Osteoblast (primary cell): ENCODE results near the gene ABCB9. TPM values are rescaled to one million over a fixed set of nuclear protein-coding genes. Genes with fewer than 3 reads are reported as not detected.
A peak's percentile ranks its signal among the peaks of the same experiment; 100 is the strongest.

Source experiments
- DNase-seq: peaks from one replicate; pipeline ENCODE4 v3.0.0; 2011; ENCODE audit warnings: low spot score, mixed read lengths; ENCODE audit not compliant: insufficient read length; ENCODE audit errors: missing footprints
- H2AFZ ChIP-seq: 2 replicates; pipeline ENCODE4 v1.6.0; 2011; ENCODE audit warnings: mild to moderate bottlenecking, low read length
- H3K27ac ChIP-seq: 2 replicates; pipeline ENCODE4 v1.5.1; 2011; ENCODE audit warnings: mild to moderate bottlenecking, low read depth, low read length, moderate library complexity
- H3K27me3 ChIP-seq: 2 replicates; pipeline ENCODE4 v1.6.0; 2012; ENCODE audit warnings: mild to moderate bottlenecking, control low read depth, inconsistent platforms, low read length, moderate library complexity; ENCODE audit not compliant: insufficient read depth
- H3K36me3 ChIP-seq: 2 replicates; pipeline ENCODE4 v1.5.1; 2011; ENCODE audit warnings: mild to moderate bottlenecking, low read length, control low read depth, moderate library complexity; ENCODE audit not compliant: insufficient read depth
- H3K4me1 ChIP-seq: 2 replicates; pipeline ENCODE4 v1.5.1; 2011; ENCODE audit warnings: mild to moderate bottlenecking, low read length, control low read depth, moderate library complexity; ENCODE audit not compliant: insufficient read depth
- H3K4me2 ChIP-seq: 2 replicates; pipeline ENCODE4 v1.6.0; 2011; ENCODE audit warnings: mild to moderate bottlenecking, low read length; ENCODE audit not compliant: insufficient read depth
- H3K4me3 ChIP-seq: fragments of 200-600 bp; sonication (generic); 3 replicates; pipeline ENCODE4 v1.5.1; 2012; ENCODE audit warnings: mild to moderate bottlenecking, low read length, inconsistent platforms; ENCODE audit not compliant: insufficient read depth
- H3K79me2 ChIP-seq: 2 replicates; pipeline ENCODE4 v1.6.0; 2012; ENCODE audit warnings: mild to moderate bottlenecking, low read length, control low read depth, inconsistent platforms; ENCODE audit not compliant: insufficient read depth
- H3K9me3 ChIP-seq: 2 replicates; pipeline ENCODE4 v1.5.1; 2011; ENCODE audit warnings: low read depth, low read length, control low read depth
- H4K20me1 ChIP-seq: 2 replicates; pipeline ENCODE4 v1.6.0; 2012; ENCODE audit warnings: mild to moderate bottlenecking, low read length, control low read depth; ENCODE audit not compliant: insufficient read depth
- total RNA-seq: library from RNA; depleted of rRNA; stranded (reverse); fragments of >200 nt; gene quantifications from 2 replicates; pipeline ENCODE4 v1.2.3, GENCODE V29; 2012
- TF ChIP-seq, protein P1 (sequence below): IDR thresholded peaks from 2 replicates; pipeline ENCODE4 v1.5.1; 2011; ENCODE audit warnings: mild to moderate bottlenecking, low read depth, low read length, moderate library complexity; ENCODE audit errors: extremely low read depth

Gene ABCB9
- total RNA-seq, 1 donor = 11.9 TPM

DNA sequence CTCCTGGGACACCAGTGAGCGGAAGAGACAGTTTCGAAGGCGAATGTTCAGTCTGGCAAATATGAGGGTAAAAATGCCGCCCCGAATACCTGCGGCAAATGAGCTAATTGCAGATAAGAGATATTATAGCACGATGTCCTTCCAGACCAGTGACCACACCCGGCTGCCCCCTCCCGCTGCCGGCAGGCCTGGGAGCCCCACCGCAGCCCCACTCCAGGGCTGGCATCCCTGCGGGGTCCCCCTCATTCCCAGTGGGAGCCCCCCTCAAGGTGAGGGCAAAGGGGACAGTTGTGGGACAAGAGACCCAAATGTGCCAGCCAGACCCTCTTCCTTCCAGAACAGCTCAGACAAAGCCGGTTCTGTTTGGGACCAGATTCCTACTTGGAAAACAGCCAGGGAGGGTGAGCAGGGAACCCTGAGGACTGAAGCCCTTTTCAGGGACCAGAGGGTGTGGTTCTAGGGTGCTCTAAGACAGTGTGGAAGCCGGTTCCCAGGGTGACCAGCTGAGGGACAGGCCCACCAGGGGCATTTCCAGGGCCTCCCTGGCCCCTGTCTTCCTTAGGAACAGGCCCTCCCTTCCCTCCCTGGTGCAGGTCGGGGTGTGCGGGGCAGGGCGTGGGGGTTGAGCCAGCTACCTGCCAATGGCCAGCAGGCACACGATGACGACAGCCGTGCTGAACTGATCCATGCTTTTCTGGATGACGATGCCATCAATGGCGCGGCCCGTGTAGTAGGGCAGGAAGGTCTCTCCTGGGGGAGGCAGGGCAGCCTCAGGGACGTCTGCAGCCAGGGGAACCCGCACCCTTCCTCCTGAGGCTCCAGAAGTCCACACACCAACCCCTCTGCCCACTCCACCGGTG lies 16.2 kb downstream of the ABCB9 start:
- Histone ChIP-seq H3K4me3 (no peak overlapping the region), H3K36me3 (peaks cover 6% of the 10 kb centered on the region), H3K4me2 (no peak overlapping the region), H3K27ac (no peak overlapping the region), H4K20me1 (peaks cover 16% of the 10 kb centered on the region), H3K9me3 (no peaks in the 10 kb centered on the region), H2AFZ (no peak overlapping the region), H3K79me2 (no peaks in the 10 kb centered on the region), H3K4me1 (peaks cover 24% of the 10 kb centered on the region), H3K27me3 (no peaks in the 10 kb centered on the region)
- peak; percentile 32 for DNase-seq
- TF ChIP-seq, protein P1, sequence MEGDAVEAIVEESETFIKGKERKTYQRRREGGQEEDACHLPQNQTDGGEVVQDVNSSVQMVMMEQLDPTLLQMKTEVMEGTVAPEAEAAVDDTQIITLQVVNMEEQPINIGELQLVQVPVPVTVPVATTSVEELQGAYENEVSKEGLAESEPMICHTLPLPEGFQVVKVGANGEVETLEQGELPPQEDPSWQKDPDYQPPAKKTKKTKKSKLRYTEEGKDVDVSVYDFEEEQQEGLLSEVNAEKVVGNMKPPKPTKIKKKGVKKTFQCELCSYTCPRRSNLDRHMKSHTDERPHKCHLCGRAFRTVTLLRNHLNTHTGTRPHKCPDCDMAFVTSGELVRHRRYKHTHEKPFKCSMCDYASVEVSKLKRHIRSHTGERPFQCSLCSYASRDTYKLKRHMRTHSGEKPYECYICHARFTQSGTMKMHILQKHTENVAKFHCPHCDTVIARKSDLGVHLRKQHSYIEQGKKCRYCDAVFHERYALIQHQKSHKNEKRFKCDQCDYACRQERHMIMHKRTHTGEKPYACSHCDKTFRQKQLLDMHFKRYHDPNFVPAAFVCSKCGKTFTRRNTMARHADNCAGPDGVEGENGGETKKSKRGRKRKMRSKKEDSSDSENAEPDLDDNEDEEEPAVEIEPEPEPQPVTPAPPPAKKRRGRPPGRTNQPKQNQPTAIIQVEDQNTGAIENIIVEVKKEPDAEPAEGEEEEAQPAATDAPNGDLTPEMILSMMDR = no peak

GRCh38 chr12:122949405-122949804 lies 16.9 kb downstream of the ABCB9 start:
- Histone ChIP-seq H3K36me3 (peaks cover 6% of the 10 kb centered on the region), H3K79me2 (no peaks in the 10 kb centered on the region), H3K4me2 (no peak overlapping the region), H3K9me3 (no peaks in the 10 kb centered on the region), H2AFZ (no peak overlapping the region), H4K20me1 (peaks cover 14% of the 10 kb centered on the region), H3K27ac (no peak overlapping the region), H3K27me3 (no peaks in the 10 kb centered on the region), H3K4me3 (no peak overlapping the region), H3K4me1 (peaks cover 30% of the 10 kb centered on the region)
- TF ChIP-seq, protein P1 = no peak
- DNase-seq = peak; percentile 55

- Histone ChIP-seq H4K20me1 (peaks cover 13% of the 10 kb centered on the region), H3K27me3 (no peaks in the 10 kb centered on the region), H3K4me3 (no peak overlapping the region), H3K4me1 (peaks cover 32% of the 10 kb centered on the region), H3K79me2 (no peaks in the 10 kb centered on the region), H3K27ac (no peak overlapping the region), H3K4me2 (no peak overlapping the region), H2AFZ (no peak overlapping the region), H3K9me3 (no peaks in the 10 kb centered on the region), H3K36me3 (peaks cover 6% of the 10 kb centered on the region)
- TF ChIP-seq, protein P1 = no peak
- DNase-seq = no peak
These were observed 17.7 kb downstream of the ABCB9 start for GRCh38 chr12:122948605-122949004.

DNA sequence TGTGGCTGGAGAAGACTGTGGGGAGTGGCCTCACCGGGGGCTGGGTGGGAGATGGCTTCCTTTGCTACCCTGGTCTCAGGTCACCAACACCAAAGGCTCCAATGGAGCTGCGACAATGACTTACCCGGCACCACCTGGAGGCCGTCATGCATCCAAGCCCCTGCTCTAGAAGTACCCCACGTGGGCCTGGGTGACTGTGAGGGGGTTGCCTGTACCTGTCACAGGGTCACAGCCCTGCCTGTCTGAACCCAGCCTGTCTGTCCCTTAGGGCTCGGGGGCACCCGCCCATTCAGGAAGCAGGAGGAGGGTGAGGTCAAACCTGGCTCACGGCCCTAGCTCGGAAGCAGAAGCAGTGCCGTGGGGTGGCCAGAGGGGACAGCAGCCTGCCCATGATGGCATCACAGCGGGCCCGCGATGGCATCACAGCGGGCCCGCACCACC lies 18.9 kb downstream of the ABCB9 start:
- Histone ChIP-seq H3K27ac (peak overlapping the region; percentile 85), H3K4me3 (no peak overlapping the region), H4K20me1 (peaks cover 5% of the 10 kb centered on the region), H3K4me2 (no peak overlapping the region), H3K27me3 (no peaks in the 10 kb centered on the region), H3K79me2 (no peaks in the 10 kb centered on the region), H3K36me3 (peaks cover 6% of the 10 kb centered on the region), H3K4me1 (peaks cover 32% of the 10 kb centered on the region), H2AFZ (peak overlapping the region; percentile 44), H3K9me3 (no peaks in the 10 kb centered on the region)
- peak; percentile 61 for DNase-seq
- TF ChIP-seq, protein P1 = no peak
